Cerebellar cortex (tissue), 1 donor: ENCODE measurements around the gene KANSL1L.

ENCODE experiments used
- DNase-seq: peaks from one replicate; pipeline ENCODE4 v3.0.0-alpha.2; 2015; ENCODE audit warnings: low spot score

KANSL1L gene

DNA sequence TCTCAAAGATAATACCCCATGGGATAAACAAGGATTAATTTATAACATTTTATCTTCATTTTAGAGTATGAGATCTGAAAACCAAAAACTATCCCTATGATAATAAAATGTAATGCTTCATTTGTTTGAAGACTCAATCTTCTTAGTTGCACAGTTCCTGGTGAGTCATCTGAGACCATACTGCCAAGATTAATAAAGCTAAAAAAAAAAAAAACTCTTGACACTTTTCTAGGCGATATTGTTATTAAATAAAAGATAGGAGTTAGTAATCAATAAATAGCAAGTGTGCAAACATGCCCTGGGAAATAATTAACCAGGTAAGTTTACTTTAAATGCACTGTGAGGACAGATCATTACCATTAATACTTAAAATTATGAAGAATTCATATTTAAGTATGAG, 84.9 kb downstream of the KANSL1L start:
- DNase-seq = no peak

DNA sequence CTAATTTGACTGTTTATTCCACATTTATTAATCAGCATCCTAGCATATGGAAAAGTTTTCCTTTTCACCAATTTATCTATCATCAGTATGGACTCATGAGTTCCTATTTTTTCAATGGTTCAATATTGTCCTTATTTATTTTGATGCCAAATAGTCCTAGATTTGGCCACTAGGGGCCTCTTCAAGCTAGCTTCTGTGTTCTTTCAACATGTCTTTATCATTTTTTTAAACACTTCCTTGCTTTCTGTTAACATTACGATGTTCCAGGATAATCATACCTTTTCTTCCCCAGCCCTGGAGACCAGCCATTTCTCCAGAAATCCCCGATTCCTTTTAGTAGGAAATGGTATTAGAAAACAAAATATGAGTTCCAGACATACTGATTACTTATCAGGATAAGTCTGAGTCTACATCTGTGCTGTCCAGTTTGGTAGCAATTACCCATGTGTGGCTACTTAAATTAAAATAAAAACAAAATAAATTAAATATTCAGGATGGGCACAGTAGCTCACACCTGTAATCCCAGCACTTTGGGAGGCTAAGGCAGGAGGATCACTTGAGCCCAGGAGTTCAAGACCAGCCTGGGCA, 98.2 kb downstream of the KANSL1L start:
- DNase-seq = peak; percentile 61

DNA sequence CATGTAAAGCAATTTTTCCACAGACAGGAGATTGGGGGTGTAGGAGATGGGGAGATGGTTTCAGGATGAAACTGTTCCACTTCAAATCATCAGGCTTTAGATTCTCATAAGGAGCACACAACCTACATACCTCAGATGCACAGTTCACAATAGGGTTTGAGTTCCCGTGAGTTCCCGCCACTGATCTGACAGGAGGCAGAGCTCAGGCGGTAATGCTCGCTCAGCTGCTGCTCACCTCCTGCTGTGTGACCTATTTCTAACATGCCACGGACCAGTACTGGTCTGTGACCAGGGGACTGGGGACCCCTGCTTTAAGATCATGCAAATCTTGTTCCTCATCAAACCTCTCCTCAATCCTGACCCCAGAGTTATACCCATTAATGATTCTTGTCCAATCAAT, 98.7 kb downstream of the KANSL1L start:
- DNase-seq = peak; percentile 53

DNA sequence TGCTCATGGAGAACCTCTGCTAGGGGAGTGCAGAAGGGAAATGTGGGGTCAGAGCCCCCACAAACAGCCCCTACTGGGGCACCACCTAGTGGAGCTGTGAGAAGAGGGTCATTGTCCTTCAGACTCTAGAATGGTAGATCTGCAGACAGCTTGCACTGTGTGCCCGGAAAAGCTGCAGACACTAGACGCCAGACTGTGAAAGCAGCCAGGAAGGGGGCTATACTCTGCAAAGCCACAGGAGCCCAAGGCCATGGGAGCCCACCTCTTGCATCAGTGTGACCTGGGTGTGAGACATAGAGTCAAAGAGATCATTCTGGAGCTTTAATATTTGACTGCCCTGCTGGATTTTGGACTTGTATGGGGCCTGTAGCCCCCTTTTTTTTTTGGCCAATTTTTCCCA, 107.9 kb downstream of the KANSL1L start:
- DNase-seq = no peak

DNA sequence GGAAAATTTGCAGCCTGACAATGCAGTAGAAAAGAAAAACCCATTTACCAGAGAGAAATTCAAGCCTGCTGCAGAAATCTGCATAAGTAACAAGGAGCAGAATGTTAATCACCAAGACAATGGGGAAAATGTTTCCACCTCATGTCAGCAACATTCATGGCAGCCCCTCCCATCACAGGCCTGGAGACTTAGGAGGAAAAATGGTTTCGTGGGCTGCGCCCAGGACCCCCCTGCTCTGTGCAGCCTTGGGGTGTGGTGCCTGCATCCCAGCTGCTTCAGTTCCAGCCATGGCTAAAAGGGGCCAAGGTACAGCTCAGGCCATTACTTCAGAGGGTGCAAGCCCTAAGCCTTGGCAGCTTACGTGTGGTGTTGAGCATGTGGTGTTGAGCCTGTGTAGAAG, 115.4 kb downstream of the KANSL1L start:
- DNase-seq = no peak

DNA sequence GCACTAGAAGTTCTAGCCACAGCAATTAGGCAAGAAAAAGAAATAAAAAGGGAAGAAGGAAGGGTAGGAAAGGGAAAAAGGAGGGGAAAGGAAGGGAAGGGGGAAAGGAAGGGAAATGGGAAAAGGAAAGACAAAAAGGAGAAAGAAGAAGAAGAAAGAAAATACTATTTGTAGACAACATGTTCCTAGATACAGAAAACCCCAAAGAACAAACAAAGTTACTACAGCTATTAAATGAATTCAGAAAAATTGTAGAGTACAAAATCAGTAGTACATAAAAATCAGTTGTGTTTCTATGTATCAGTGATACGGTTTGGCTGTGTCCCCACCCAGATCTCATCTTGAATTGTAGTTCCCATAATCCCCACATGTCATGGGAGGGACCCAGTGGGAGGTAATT, 116.5 kb downstream of the KANSL1L start:
- DNase-seq = no peak

DNA sequence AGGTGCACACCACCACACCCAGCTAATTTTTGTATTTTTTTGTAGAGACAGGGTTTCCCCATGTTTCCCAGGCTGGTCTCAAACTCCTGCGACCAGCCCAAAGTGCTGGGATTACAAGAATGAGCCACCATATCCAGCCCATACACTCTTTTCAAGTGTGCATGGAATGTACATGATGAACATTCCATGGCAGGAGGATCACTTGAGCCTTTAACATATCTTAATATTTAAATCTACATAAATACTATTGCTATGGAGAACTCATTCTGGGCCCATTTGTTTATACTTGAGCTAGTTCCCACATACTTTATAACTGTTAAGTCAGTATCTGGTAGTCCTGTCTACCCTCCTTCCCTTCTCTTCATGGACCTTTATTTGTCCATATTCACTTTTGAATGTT, 120.3 kb downstream of the KANSL1L start:
- no peak for DNase-seq

DNA sequence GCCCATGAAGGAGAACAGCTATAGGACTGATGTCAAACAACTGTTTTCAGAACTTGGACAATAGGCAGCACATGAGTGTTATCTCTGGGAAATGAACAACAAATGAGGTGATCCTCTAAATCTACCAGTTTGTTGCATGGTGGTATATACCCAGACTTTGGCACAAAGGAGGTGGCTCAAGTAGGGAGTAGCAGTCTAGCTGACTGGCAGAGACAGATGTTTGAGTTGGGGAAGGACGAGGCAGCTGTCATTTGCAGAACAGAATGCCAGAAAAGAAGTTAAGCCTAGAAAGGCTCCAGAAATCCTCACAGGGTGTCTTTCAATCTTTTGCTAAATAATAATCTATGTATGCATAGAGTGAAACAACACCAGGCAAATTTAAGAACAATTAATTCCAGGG, 121.4 kb downstream of the KANSL1L start:
- no peak for DNase-seq

DNA sequence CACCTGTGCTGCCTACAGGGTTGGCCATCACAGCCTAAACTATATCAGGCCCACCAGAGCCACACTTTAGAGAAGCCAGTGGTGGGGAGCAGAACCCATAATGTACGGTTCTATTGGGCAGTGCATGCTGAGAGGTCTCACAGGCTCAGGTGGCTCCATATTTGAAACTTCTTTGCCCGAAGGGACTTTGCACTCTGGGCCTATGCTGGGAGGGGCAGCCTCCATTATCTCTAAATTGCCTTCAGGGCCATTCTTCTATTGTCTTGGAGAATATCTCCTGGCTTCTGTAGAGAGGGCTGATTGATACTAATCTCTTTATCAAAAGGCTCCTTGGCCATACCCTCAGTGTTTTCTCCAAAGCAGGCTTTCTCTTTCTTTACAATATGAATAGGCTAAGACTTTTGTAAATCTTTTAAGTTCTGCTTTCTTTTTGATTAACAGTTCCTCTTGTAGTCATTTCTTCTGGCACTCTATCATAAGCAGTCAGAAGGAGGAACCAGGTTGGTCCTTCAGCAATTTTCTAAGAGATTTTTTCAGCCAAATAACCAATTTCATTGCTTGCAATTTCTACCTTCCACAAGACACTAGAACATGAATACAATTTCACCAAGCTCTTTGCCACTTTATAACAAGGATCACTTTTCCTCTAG, 124.2 kb downstream of the KANSL1L start:
- DNase-seq = no peak

DNA sequence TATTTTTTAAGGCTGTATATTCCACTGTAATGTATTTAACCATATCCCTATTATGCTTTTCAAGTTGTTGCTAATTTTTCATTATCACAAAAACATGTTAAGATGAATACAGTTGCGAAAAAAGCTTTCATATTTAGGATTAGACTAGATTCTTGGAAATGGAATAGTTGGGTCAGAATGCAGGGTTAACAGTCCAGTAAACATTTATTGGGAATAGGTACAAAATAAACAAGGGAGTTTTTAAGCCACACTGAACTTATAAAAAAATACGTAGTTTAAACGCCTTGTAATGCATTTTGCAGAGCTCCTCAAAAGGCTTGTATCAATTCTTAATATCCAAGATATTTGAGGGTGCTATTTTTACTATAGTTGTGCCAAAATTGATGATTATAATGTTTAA, 133.1 kb downstream of the KANSL1L start:
- DNase-seq = no peak

DNA sequence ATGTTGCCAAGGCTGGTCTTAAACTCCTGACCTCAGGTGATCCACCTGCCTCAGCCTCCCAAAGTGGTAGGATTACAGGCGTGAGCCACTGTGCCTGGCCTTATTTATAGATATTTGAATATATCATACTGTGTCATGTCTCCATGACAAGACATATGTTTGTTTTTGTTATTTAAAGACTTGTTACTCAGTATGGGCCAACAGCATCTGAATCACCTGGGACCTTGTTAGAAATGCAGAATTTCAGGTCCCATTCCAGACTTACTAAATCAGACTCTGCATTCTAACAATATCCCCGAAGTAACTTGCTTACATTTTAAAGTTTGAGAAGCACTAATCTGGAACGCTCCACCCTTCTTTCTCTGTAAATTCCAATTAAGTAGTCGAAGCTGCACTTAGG, 135.5 kb downstream of the KANSL1L start:
- no peak for DNase-seq

DNA sequence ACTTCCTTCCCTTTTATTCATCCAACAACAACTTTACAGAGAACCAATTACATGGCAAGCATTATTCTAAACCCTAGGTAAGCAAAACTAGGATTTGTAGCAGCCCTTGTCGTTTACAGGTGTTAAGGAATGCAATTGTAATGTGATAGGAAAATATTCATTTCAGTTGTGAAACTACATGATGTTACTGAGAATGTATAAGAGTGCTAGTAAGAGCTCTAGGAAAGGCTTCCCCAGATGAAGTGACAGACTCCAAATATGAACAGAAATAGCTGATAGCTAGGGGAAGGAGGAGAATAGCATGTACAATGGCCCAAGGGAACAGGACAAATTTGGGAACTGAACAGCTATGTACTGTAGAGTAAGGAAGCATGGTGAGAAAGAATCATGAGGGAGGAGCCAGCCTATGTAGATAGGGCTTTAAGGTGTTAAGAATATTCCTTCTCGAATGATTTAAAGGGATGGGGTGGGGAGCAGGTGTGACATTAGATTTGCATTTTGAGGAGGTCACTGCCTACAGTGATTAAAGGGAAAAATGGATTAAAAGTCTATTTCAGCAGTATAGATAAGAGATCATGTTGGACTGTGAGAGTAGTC, 137.0 kb downstream of the KANSL1L start:
- no peak for DNase-seq

DNA sequence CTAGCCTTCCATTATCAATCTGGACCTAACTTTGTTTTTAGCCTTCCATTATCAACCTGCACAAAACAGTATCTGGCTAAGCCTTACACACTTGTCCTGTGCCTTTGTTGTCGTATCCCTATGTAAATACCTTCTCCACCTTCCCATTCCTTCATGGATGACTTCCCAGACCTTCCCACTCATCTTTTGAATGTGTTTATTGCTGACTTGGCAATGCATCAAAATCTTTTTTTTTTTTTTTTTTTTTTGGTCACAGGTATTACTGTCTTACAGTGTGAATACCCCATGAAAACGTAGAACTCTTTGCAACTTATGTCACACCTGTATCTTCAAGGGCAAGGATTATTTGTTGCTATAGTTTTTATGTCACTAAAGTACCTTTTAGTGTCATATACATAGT, 143.0 kb downstream of the KANSL1L start:
- DNase-seq = no peak

DNA sequence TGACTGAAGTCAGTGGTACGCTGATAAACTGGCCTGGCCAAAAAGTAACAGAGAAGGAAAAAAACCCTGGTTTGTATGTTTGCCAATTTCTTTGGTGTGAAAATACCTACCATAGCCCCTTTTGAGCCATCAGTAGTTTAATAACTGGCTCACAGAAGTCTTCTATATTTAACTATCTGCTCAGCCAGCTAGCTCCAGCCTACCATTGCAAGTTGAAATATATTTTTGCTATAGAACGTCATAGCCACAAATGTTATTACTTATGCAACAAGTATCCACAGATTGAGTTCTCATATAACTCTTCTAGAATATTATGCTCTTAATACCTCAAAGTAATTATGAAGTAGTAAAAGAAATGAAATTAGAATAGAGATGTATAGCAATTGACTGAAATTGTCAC, 143.6 kb downstream of the KANSL1L start:
- DNase-seq = no peak

DNA sequence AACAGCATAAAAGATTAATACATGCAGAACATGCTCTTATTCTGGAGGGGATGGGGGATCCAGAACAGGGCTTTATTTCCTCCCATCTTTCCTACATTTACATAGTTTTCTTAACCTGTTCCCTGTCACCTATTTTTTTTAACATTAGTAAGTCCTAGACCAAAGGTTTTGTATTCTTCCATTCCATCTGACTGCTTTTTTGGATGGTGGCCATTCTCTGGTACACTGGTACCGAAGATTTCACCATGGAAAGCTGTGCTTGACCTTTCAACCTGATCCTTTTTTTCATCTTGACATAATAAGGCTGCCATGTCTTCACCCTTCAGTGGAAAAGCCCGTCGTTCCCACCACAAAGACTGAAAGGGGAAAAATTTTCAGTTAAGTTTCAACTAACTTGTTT, 148.4 kb downstream of the KANSL1L start:
- no peak for DNase-seq

DNA sequence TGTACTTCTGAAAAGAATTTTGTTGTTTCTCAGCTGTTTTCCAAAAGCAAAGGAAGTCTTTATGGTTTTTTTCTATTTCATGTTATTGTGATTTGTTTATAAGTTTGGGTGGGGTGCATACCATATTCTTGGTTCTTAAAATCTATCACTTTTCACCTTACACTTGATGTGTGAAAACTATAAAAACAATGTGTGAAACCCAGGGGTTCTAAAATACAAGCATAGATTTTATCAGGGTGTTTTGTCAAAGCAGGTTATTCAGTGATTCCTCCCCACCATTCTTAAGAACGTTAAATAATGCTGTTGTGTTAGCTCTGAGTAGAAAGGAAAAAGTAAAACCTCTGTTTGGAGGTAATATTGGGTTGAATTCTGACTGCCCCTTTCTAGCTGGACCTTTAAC, 151.1 kb downstream of the KANSL1L start:
- no peak for DNase-seq

DNA sequence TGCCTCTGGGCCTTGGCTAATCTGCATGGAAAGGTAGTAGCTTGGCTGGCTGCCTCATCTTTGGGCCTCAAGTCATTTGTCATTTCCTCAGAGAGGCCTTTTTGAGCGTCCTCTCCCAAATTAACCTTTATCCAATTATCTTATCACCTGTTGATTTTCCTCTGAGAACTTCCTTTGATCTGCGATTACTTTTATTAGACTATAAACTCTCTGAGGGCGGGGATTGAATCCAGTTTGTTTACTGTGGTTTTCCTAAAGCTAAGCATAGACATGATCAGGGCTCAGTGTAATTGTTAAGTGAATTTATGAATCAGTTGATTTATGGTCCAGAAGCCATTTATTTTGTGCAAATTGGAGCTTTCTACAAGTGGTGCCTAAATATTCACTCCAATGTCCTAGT, 161.3 kb downstream of the KANSL1L start:
- DNase-seq = no peak

DNA sequence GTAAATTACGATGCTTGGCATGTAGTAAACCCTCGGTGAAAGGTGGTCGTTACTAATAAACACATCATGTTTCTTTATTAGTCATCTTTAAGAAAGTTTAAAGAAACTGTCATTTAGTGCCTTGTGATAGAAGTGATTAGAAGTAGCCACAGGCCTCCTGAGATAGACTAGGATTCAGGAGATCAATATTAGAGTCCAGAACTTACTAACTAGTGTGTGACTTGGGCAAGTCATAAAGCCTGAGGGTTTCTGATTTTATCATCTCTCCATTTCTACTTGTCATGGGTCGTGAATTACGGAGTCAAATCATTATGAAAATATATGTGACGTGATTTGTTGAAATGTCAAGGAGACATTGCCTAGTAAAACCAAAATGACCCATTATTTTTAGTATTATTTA, 162.1 kb downstream of the KANSL1L start:
- DNase-seq = no peak

DNA sequence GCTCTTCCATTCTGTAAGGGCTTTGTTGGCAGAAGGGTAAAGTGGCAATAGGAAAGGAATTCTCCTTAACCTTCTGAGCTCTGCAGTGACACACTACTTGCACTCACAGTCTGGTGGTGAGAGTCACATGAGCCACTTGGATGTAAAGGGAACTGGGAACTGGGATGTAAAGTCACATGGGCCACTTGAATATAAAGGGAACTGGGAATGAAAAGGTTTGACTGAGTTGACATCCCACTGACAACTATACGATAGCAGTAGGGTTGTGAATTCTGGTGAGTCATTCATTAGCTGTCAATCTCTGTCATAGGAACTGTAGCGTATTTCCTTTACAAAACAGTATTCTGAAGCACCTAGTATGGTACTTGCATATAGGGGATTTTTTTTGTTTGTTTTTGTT, 163.3 kb downstream of the KANSL1L start:
- DNase-seq = no peak

DNA sequence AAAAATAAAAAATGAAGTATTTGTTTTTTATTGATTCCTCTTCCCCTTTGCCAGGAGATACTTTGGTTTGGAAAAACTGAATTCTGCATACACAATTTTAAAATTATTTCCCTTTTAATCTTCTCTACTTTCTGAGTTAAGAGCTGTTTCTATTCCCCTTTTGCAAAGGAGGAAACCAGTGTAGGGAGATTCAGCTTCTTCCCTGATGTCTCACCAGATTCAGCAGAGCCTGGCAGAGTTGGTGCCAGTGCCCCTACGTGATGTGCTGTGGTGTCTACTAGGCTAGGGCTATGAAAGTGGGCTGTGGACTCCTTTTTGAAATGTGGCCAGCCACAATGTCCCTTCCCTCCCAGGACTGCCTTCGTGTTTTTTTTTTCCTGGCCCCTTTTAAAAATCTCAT, 166.3 kb downstream of the KANSL1L start:
- no peak for DNase-seq

DNA sequence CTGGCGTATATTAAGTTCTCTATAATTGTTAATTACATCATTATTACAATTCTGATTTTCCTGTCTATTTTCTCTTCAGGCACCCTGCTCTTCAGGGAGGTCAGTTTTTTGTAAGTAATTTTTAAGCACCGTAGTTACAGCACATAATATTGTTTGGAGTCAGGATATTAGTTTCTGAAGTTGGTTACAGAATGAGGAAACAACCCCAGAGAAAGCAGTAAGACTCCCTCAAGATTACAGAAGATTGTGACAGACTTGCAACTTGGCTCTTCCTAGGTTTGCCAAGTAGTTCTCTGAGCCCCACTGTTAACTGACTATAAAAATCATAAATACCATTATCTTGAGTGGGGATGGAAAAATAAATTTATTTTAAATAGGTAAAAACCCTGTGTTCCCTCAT, 167.8 kb downstream of the KANSL1L start:
- DNase-seq = no peak

DNA sequence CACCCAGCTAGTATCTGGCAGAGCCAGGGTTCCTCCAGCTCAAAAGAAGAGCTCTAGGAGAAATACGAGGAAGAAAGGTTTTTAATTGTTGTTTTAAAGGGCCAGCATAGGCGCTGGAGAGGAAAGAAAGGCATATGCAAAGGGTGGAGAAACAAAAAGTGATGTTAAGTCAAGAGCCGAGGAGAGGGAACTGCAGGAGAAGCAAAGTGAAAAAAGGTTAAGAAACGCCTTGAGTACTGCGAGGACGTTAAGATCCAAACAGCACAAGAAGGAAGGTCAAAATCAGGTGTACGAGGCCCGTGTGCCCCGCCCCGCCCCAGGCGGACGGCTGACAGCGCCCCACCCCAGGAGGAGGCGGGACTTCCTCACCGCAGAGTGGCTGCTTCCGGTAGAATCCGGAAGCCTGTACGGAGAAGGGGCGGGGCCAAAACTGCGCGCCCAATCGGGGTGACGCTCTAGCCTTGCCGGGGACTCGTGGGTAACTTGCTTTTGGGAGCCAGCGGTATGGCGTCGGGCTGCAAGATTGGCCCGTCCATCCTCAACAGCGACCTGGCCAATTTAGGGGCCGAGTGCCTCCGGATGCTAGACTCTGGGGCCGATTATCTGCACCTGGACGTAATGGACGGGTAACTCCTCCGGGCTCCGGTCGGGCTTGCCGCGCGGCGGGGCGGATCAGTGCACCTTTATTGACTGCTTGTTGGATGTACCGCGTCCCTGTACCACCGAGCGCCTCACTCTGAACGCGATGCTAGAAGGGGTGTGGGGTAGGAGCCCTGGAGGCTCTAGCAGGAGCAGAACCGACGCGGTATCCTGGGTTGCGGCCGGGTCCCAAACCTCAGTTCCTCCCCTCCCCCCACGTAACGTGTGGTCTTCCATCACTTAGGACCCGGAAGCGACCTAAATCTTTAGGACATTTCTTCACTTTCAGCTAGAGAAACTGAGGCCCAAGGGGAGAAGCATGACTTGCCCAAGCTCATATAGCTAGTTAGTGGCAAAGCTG, 168.8 kb downstream of the KANSL1L start, which contains the start of gene RPE:
RPE (plus strand) TSS at position 481 of the 1,000 bp plus-strand sequence; CDS start at position 505, 24 bp downstream.
- DNase-seq = peak; percentile 97
